ENCODE data around the gene SOS1. TPM values are rescaled to one million over a fixed set of nuclear protein-coding genes. Genes with fewer than 3 reads are reported as not detected.

The SOS1 gene
- polyA plus RNA-seq, 1 of the 3 experiments (the other 2 are of a cell fraction) = 12.8 TPM

DNA sequence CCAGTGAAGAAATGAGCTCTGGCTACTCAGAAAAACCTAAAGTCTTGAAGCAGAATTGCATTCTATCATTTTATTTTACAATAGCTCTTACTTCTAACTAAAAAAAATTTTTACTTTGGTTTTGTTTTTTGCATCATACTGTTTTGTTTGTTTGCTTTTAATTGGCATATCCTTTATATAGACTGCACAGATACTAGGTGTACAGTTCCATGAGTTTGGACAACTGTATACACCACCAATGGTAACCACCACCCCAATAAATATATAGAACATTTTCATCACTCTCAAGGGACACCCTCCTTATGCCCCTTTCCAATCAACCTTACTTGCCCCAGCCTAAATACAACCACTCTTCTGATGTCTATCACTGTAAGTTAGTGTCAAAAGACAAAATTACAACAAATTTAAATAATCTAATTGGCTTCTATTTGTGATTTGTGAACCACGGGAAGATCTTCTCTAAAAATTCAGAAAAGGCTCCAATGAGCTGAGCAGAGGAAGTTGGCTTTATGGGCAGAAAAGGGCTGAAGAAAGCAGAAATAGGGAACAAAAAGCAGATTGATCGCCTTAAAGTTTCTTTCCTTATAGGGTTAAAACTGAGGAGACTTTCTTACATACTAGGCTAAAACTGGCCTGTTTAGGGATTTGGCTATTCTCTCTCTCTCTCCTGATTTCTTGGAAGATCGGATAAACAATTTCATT, 22.2 kb upstream of the SOS1 start (continued):
- TF ChIP-seq CTCF (IDR thresholded peaks at IDR 0.05) (no peak), PBX3 (IDR thresholded peaks at IDR 0.05) (no peak), GATA2 (CRISPR knock-in tag; IDR thresholded peaks at IDR 0.05) (no peak), JUND (IDR thresholded peaks at IDR 0.05) (no peak), SMC3 (IDR thresholded peaks at IDR 0.05; ENCODE audit: low read depth, low read length) (no peak), FOSL2 (IDR thresholded peaks at IDR 0.05; ENCODE audit: borderline replicate concordance, low read depth) (no peak), POLR2AphosphoS5 (IDR thresholded peaks at IDR 0.05; ENCODE audit: low read depth, low read length) (no peak)
- TF ChIP-seq, protein P1, sequence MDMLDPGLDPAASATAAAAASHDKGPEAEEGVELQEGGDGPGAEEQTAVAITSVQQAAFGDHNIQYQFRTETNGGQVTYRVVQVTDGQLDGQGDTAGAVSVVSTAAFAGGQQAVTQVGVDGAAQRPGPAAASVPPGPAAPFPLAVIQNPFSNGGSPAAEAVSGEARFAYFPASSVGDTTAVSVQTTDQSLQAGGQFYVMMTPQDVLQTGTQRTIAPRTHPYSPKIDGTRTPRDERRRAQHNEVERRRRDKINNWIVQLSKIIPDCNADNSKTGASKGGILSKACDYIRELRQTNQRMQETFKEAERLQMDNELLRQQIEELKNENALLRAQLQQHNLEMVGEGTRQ (IDR thresholded peaks at IDR 0.05; ENCODE audit: borderline replicate concordance, low read depth, low read length) = no peak

GRCh38 chr2:39141334-39142271, 20.8 kb upstream of the SOS1 start:
- Histone ChIP-seq H3K79me2 (ENCODE audit: insufficient read depth) (no peaks in the 10 kb centered on the region), H3K4me2 (no peak overlapping the region), H3F3A (replicated peaks; ENCODE audit: insufficient read depth) (no peaks in the 10 kb centered on the region), H3K27ac (ENCODE audit: low read depth in 2 of 2, low read length in 1 of 2) (peak overlapping the region in 1 of 2 experiments; percentile 56; a peak in 2 of 4 replicates), H3K4me1 (ENCODE audit: control insufficient read depth in 1 of 2, insufficient read depth in 2 of 2, low read depth in 1 of 2, low read length in 1 of 2) (peaks cover 10 to 13% of the 10 kb centered on the region in 2 experiments; a peak in 3 of 4 replicates), H4K20me1 (ENCODE audit: insufficient read depth) (no peaks in the 10 kb centered on the region), H3K9me3 (no peaks in the 10 kb centered on the region), H3K27me3 (ENCODE audit: insufficient read depth) (no peaks in the 10 kb centered on the region), H2AFZ (ENCODE audit: low read depth) (no peak overlapping the region), H3K9ac (no peak overlapping the region), H3K36me3 (replicated peaks in 1 of 2; ENCODE audit: control insufficient read depth in 1 of 2, insufficient read depth in 2 of 2, low read length in 1 of 2) (no peaks in the 10 kb centered on the region), H3K9me2 (no peaks in the 10 kb centered on the region), H3K4me3 (ENCODE audit: low read depth in 2 of 2, low read length in 1 of 2) (no peak overlapping the region)
- DNase-seq = peak; percentile 29
- 48% methylated on average over 8 of the region's 8 CpGs for WGBS (ENCODE audit: low lambda C conversion rate)
- CTCF ChIA-PET = interaction anchor here (0.6 to 2.1 kb wide), 4 partner anchors 16 to 194 kb away, joined by 3 to 6 read pairs (median 3); no protein-coding TSS in a partner anchor
- POLR2A ChIA-PET = interaction anchor here (1.3 kb wide), 1 partner anchor 17 kb away, joined by 5 read pairs; no protein-coding TSS in a partner anchor
- TF ChIP-seq NRF1 (IDR thresholded peaks at IDR 0.05; ENCODE audit: low read depth, low read length) = no peak
- TF ChIP-seq CTCF (IDR thresholded peaks at IDR 0.05) = no peak
- no peak for TF ChIP-seq FOXJ3 (CRISPR knock-in tag; IDR thresholded peaks at IDR 0.05)
- TF ChIP-seq, protein P2, sequence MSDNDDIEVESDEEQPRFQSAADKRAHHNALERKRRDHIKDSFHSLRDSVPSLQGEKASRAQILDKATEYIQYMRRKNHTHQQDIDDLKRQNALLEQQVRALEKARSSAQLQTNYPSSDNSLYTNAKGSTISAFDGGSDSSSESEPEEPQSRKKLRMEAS (IDR thresholded peaks at IDR 0.05; ENCODE audit: low read depth) = no peak; the same call in 1 of the 2 replicates
- no peak for TF ChIP-seq YY1 (IDR thresholded peaks at IDR 0.05; ENCODE audit: low read depth)
- no peak for TF ChIP-seq TAF1 (IDR thresholded peaks at IDR 0.05; ENCODE audit: borderline replicate concordance, low read depth, low read length)
- peak; percentile 94 for TF ChIP-seq NFIC (IDR thresholded peaks at IDR 0.05; ENCODE audit: borderline replicate concordance)
- TF ChIP-seq FOSL2 (IDR thresholded peaks at IDR 0.05; ENCODE audit: borderline replicate concordance, low read depth) = peak; percentile 56
- no peak; the same call in 1 of the 2 replicates for TF ChIP-seq REST (IDR thresholded peaks at IDR 0.05; ENCODE audit: low read depth, low read length)
- peak; percentile 94 for TF ChIP-seq TCF12 (IDR thresholded peaks at IDR 0.05)
- 0 out of 2 replicates have a peak, but pooled peaks have one; percentile 15 for TF ChIP-seq TEAD4 (IDR thresholded peaks at IDR 0.05; ENCODE audit: borderline replicate concordance, insufficient read depth)
